ENCODE results near the gene SLC43A1. TPM values are rescaled to one million over a fixed set of nuclear protein-coding genes. Genes with fewer than 3 reads are reported as not detected.

Gene SLC43A1
- total RNA-seq, 1 experiment from 2014 or later: 12.5 TPM

DNA sequence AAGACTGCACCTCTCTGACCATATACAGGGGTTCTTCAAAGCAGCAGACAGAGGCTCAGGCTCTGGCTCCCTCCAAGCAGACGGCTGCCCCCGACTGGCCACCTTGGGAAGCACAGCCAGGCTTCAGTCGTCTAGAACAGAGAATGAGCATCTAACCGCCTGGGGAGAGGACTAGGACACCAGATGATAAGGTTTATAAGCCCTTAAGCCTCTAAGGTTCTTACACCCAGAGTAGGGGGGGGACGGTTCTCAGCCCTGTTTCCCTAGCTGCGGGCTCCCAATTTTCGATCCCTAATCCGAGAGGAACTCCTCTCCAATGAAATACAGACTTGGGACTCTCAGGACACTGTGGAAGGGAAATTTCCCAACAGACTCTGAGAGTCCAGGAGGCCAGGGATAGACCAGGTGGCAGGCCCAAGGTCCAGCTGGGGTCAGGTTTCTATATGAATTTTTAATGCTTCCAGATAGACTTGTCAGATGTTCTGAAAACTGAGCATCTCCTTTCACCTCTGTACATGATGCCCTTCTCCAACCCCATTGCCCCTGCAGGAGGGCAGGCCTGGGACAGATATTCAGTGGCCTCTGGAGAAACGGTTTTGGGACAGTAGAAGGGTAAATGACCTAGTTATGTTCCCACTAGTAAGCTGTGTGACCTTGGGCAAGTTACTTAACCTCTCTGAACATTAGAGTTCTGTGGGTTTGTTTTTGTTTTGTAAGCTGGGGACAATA, 34.9 kb downstream of the SLC43A1 start:
- TF ChIP-seq, protein P1, sequence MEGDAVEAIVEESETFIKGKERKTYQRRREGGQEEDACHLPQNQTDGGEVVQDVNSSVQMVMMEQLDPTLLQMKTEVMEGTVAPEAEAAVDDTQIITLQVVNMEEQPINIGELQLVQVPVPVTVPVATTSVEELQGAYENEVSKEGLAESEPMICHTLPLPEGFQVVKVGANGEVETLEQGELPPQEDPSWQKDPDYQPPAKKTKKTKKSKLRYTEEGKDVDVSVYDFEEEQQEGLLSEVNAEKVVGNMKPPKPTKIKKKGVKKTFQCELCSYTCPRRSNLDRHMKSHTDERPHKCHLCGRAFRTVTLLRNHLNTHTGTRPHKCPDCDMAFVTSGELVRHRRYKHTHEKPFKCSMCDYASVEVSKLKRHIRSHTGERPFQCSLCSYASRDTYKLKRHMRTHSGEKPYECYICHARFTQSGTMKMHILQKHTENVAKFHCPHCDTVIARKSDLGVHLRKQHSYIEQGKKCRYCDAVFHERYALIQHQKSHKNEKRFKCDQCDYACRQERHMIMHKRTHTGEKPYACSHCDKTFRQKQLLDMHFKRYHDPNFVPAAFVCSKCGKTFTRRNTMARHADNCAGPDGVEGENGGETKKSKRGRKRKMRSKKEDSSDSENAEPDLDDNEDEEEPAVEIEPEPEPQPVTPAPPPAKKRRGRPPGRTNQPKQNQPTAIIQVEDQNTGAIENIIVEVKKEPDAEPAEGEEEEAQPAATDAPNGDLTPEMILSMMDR (IDR thresholded peaks at IDR 0.05; ENCODE audit: unreplicated experiment): peak; percentile 68
- no peak overlapping the region for H3K27ac Mint-ChIP-seq (ENCODE audit: unreplicated experiment)
- CTCF ChIA-PET: no interaction called here
- no TSS peak for BruUV-seq (replicated peaks)
- H3K27me3 Mint-ChIP-seq (ENCODE audit: unreplicated experiment): peaks cover 14% of the 10 kb centered on the region
- H3K36me3 Mint-ChIP-seq (ENCODE audit: insufficient read depth, unreplicated experiment): peaks cover 17% of the 10 kb centered on the region
- DNase-seq: peak; percentile 79
- H3K4me3 Mint-ChIP-seq (ENCODE audit: low read depth, unreplicated experiment): no peak overlapping the region
- H3K4me1 Mint-ChIP-seq (ENCODE audit: low read depth, unreplicated experiment): peaks cover 17% of the 10 kb centered on the region
- intact Hi-C loops (cut with micrococcal nuclease; ENCODE audit: unreplicated experiment): loop anchor here (2.0 kb wide), 1 partner anchor 136 kb away; no protein-coding TSS in a partner anchor
- no peaks in the 10 kb centered on the region for H3K9me3 Mint-ChIP-seq (ENCODE audit: low read depth, unreplicated experiment)

DNA sequence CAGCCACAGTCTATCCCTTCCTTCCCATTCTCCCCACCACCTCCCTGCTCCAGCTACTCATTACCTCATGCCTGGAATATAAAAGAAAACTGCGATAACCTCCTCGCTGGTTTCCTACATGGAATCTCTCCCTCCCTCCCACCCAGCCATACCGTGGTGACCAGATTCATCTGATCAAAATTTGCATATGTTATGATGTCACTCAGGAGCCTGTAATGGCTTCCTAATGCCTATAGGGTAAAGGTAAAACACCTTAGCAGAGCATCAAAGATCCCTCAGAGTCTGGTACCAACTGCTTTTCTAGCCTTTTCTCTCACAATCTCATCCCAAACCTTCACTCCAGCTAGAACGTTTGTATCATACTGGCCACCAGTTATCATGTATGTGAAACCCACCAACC, 35.6 kb downstream of the SLC43A1 start:
- BruUV-seq (replicated peaks): no TSS peak
- CTCF ChIA-PET: no interaction called here
- Mint-ChIP-seq H3K4me3 (ENCODE audit: low read depth, unreplicated experiment) (no peak overlapping the region), H3K27ac (ENCODE audit: unreplicated experiment) (no peak overlapping the region), H3K4me1 (ENCODE audit: low read depth, unreplicated experiment) (peaks cover 18% of the 10 kb centered on the region), H3K36me3 (ENCODE audit: insufficient read depth, unreplicated experiment) (peaks cover 17% of the 10 kb centered on the region), H3K27me3 (ENCODE audit: unreplicated experiment) (peaks cover 15% of the 10 kb centered on the region), H3K9me3 (ENCODE audit: low read depth, unreplicated experiment) (no peaks in the 10 kb centered on the region)
- no peak for DNase-seq
- intact Hi-C loops (cut with micrococcal nuclease; ENCODE audit: unreplicated experiment): loop anchor here (2.0 kb wide), 1 partner anchor 135 kb away; no protein-coding TSS in a partner anchor
- TF ChIP-seq, protein P1 (IDR thresholded peaks at IDR 0.05; ENCODE audit: unreplicated experiment): no peak

DNA sequence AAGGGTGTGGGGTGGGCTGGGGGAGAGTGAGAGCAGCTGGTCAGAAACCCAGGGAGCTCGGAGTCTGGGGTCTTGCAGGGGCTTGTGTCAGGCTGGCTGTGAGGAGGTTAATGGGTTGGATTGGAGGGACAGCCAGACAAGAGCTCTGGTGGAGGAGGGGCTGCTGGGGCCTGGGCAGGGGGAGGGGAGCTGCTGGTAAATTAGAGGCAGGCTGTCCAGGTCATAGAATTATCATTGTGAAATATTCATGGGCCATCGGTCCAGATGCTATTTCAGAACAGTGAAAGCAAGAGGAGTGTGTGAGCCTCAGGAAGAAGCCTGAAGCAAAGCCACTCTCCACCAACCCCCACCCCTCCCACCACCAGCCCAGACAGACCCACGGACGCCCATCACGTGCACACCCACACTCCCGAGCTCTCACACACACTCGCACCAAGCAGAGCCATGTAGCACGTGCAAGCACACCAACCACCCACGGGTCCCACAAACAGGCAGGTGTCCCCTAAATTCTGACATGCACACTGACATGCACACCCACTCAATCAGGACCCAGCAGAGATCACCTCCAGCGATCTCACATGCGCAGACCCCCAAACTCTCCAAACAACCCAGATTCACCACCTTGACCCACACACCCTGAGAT, 36.4 kb downstream of the SLC43A1 start:
- peaks cover 17% of the 10 kb centered on the region for H3K36me3 Mint-ChIP-seq (ENCODE audit: insufficient read depth, unreplicated experiment)
- no TSS peak for BruUV-seq (replicated peaks)
- H3K9me3 Mint-ChIP-seq (ENCODE audit: low read depth, unreplicated experiment): no peaks in the 10 kb centered on the region
- peaks cover 18% of the 10 kb centered on the region for H3K4me1 Mint-ChIP-seq (ENCODE audit: low read depth, unreplicated experiment)
- intact Hi-C loops (cut with micrococcal nuclease; ENCODE audit: unreplicated experiment): no loop called here
- no peak overlapping the region for H3K27ac Mint-ChIP-seq (ENCODE audit: unreplicated experiment)
- H3K27me3 Mint-ChIP-seq (ENCODE audit: unreplicated experiment): peaks cover 19% of the 10 kb centered on the region
- H3K4me3 Mint-ChIP-seq (ENCODE audit: low read depth, unreplicated experiment): no peak overlapping the region
- DNase-seq: no peak
- CTCF ChIA-PET: interaction anchor here (0.6 kb wide), 1 partner anchor 1259 kb away, joined by 3 read pairs; no protein-coding TSS in a partner anchor
- TF ChIP-seq, protein P1 (IDR thresholded peaks at IDR 0.05; ENCODE audit: unreplicated experiment): no peak

DNA sequence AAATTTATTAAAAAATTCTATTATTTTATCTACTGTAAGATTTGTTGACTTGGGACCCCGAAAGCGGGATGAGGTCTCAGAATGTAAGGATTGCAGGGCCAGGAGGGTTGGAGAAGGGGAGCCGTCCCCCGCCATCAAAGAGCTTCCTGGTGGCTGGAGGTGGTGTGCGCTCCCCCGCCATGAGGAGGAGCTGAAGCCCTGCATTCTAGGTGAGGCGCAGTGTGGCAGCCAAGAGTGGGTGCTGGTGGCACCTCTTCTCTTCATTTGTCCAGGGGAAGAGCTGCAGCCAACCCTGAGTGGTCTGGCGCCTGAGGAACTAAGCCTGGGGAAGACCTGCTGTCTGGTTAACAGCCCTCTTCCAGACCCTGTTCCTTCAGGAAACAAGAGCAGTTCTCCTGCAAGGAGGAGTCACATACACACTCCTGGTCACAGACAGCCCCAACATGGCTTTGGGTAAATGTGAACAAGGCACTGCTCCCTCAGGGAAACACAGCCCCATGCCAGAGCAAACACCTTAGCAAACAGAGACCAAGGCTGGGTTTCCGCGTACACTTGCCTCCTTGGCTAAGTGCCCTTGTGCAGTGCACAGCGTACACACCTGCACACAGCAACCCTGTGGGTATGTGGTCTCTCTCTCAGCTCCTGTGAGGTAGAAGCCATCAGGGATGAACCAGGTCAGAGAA, 37.9 kb downstream of the SLC43A1 start:
- no peaks in the 10 kb centered on the region for H3K9me3 Mint-ChIP-seq (ENCODE audit: low read depth, unreplicated experiment)
- intact Hi-C loops (cut with micrococcal nuclease; ENCODE audit: unreplicated experiment): no loop called here
- peak overlapping the region; percentile 31 for H3K27ac Mint-ChIP-seq (ENCODE audit: unreplicated experiment)
- no peak for DNase-seq
- no TSS peak for BruUV-seq (replicated peaks)
- CTCF ChIA-PET: interaction anchor here (0.9 to 2.6 kb wide), 4 partner anchors 16 to 120 kb away, joined by 3 to 11 read pairs (median 6); no protein-coding TSS in a partner anchor
- H3K4me3 Mint-ChIP-seq (ENCODE audit: low read depth, unreplicated experiment): no peak overlapping the region
- TF ChIP-seq, protein P1 (IDR thresholded peaks at IDR 0.05; ENCODE audit: unreplicated experiment): no peak
- H3K36me3 Mint-ChIP-seq (ENCODE audit: insufficient read depth, unreplicated experiment): peaks cover 17% of the 10 kb centered on the region
- H3K27me3 Mint-ChIP-seq (ENCODE audit: unreplicated experiment): peaks cover 32% of the 10 kb centered on the region
- H3K4me1 Mint-ChIP-seq (ENCODE audit: low read depth, unreplicated experiment): peaks cover 18% of the 10 kb centered on the region
